Measurements from ENCODE around the gene SERPINB3. TPM values are rescaled to one million over a fixed set of nuclear protein-coding genes. Genes with fewer than 3 reads are reported as not detected.
"Not testable (repeated sequence)": the region's sequence is repeated elsewhere in the genome, so short reads cannot be mapped to it uniquely, and the experiment has no call there.

The SERPINB3 gene
- total and polyA plus RNA-seq, 4 donors: 0.51 TPM; not detected in 3

- Histone ChIP-seq H3K27ac (ENCODE audit: low read depth in 1 of 2, low read length in 2 of 2) (no peak overlapping the region), H3K27me3 (ENCODE audit: control insufficient read depth in 1 of 2, insufficient read depth in 2 of 2, low read length in 1 of 2) (no peaks in the 10 kb centered on the region), H3K36me3 (ENCODE audit: control insufficient read depth in 1 of 2, insufficient read depth in 2 of 2, low read length in 1 of 2) (no peaks in the 10 kb centered on the region), H3K9me3 (ENCODE audit: control insufficient read depth, low read length) (no peaks in the 10 kb centered on the region), H3K4me3 (ENCODE audit: low read length in 2 of 2) (no peak overlapping the region), H3K4me1 (ENCODE audit: control insufficient read depth in 1 of 2, insufficient read depth in 2 of 2, low read length in 2 of 2) (no peaks in the 10 kb centered on the region)
- intact Hi-C loops (cut with DNase I): no loop called here
- ATAC-seq (ENCODE audit: low FRiP score) (no peak), DNase-seq (no peak)
- WGBS, 2 donors: 80 to 81% methylated on average over 1 of the region's 1 CpG
These were observed 2.9 kb upstream of the SERPINB3 start for GRCh38 chr18:63664571-63664970.

- not testable (repeated sequence) for H3K4me1 ChIP-seq (ENCODE audit: control insufficient read depth in 1 of 2, insufficient read depth in 2 of 2, low read length in 2 of 2); ATAC-seq (ENCODE audit: low FRiP score); DNase-seq; H3K27ac ChIP-seq (ENCODE audit: low read depth in 1 of 2, low read length in 2 of 2); H3K36me3 ChIP-seq (ENCODE audit: control insufficient read depth in 1 of 2, insufficient read depth in 2 of 2, low read length in 1 of 2); H3K9me3 ChIP-seq (ENCODE audit: control insufficient read depth, low read length); H3K27me3 ChIP-seq (ENCODE audit: control insufficient read depth in 1 of 2, insufficient read depth in 2 of 2, low read length in 1 of 2); H3K4me3 ChIP-seq (ENCODE audit: low read length in 2 of 2)
- intact Hi-C loops (cut with DNase I): loop anchor here in 1 of 2 donors (10.0 kb wide), 1 partner anchor 56 kb away; no protein-coding TSS in a partner anchor
- WGBS, 2 donors: 82 to 84% methylated on average over 4 of the region's 4 CpGs
These were observed 2.8 kb downstream of the SERPINB3 start for GRCh38 chr18:63658920-63659319.

DNA sequence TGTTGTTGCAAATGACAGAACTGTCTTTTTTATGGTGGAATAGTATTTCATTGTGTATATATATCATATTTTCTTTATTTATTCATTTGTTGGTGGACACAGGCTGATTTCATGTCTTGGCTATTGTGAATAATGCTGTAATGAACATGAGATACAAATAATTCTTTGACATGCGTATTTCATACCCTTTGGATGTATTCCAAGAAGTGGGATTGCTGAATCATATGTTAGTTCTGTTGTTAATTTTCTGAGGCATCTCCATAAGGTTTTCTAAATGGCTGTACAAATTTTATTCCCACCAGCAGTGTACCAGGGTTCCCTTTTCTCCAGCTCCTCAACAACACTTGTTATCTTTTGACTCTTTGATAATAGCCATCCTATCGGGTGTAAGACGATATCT lies 11.4 kb downstream of the SERPINB3 start:
- DNase-seq; H3K4me1 ChIP-seq (ENCODE audit: control insufficient read depth in 1 of 2, insufficient read depth in 2 of 2, low read length in 2 of 2); H3K36me3 ChIP-seq (ENCODE audit: control insufficient read depth in 1 of 2, insufficient read depth in 2 of 2, low read length in 1 of 2); H3K27me3 ChIP-seq (ENCODE audit: control insufficient read depth in 1 of 2, insufficient read depth in 2 of 2, low read length in 1 of 2); H3K27ac ChIP-seq (ENCODE audit: low read depth in 1 of 2, low read length in 2 of 2); H3K9me3 ChIP-seq (ENCODE audit: control insufficient read depth, low read length); ATAC-seq (ENCODE audit: low FRiP score); H3K4me3 ChIP-seq (ENCODE audit: low read length in 2 of 2): not testable (repeated sequence)
- intact Hi-C loops (cut with DNase I): loop anchor here in 1 of 2 donors (10.0 kb wide), 1 partner anchor 65 kb away; no protein-coding TSS in a partner anchor
- 71 to 76% methylated on average over 3 of the region's 3 CpGs for WGBS, 2 donors

- H3K4me3 ChIP-seq (ENCODE audit: low read length in 2 of 2): no peak overlapping the region
- DNase-seq: no peak
- intact Hi-C loops (cut with DNase I): no loop called here
- no peaks in the 10 kb centered on the region for H3K36me3 ChIP-seq (ENCODE audit: control insufficient read depth in 1 of 2, insufficient read depth in 2 of 2, low read length in 1 of 2)
- WGBS, 2 donors: 69 to 74% methylated on average over 7 of the region's 7 CpGs
- no peaks in the 10 kb centered on the region for H3K27me3 ChIP-seq (ENCODE audit: control insufficient read depth in 1 of 2, insufficient read depth in 2 of 2, low read length in 1 of 2)
- ATAC-seq (ENCODE audit: low FRiP score): no peak
- H3K4me1 ChIP-seq (ENCODE audit: control insufficient read depth in 1 of 2, insufficient read depth in 2 of 2, low read length in 2 of 2): no peaks in the 10 kb centered on the region
- H3K27ac ChIP-seq (ENCODE audit: low read depth in 1 of 2, low read length in 2 of 2): no peak overlapping the region
- H3K9me3 ChIP-seq (ENCODE audit: control insufficient read depth, low read length): no peaks in the 10 kb centered on the region
These were observed 13.5 kb downstream of the SERPINB3 start for GRCh38 chr18:63648241-63648640.

GRCh38 chr18:63646936-63647335 lies 14.8 kb downstream of the SERPINB3 start:
- H3K9me3 ChIP-seq (ENCODE audit: control insufficient read depth, low read length): no peaks in the 10 kb centered on the region
- no peak for DNase-seq
- no peak overlapping the region for H3K27ac ChIP-seq (ENCODE audit: low read depth in 1 of 2, low read length in 2 of 2)
- H3K36me3 ChIP-seq (ENCODE audit: control insufficient read depth in 1 of 2, insufficient read depth in 2 of 2, low read length in 1 of 2): no peaks in the 10 kb centered on the region
- H3K4me3 ChIP-seq (ENCODE audit: low read length in 2 of 2): no peak overlapping the region
- no peak for ATAC-seq (ENCODE audit: low FRiP score)
- H3K27me3 ChIP-seq (ENCODE audit: control insufficient read depth in 1 of 2, insufficient read depth in 2 of 2, low read length in 1 of 2): no peaks in the 10 kb centered on the region
- intact Hi-C loops (cut with DNase I): no loop called here
- H3K4me1 ChIP-seq (ENCODE audit: control insufficient read depth in 1 of 2, insufficient read depth in 2 of 2, low read length in 2 of 2): no peaks in the 10 kb centered on the region

GRCh38 chr18:63644694-63645093 lies 17.0 kb downstream of the SERPINB3 start:
- H3K4me1 ChIP-seq (ENCODE audit: control insufficient read depth in 1 of 2, insufficient read depth in 2 of 2, low read length in 2 of 2); H3K9me3 ChIP-seq (ENCODE audit: control insufficient read depth, low read length); H3K36me3 ChIP-seq (ENCODE audit: control insufficient read depth in 1 of 2, insufficient read depth in 2 of 2, low read length in 1 of 2); ATAC-seq (ENCODE audit: low FRiP score); intact Hi-C loops (cut with DNase I); H3K27ac ChIP-seq (ENCODE audit: low read depth in 1 of 2, low read length in 2 of 2); DNase-seq; H3K27me3 ChIP-seq (ENCODE audit: control insufficient read depth in 1 of 2, insufficient read depth in 2 of 2, low read length in 1 of 2); H3K4me3 ChIP-seq (ENCODE audit: low read length in 2 of 2): not testable (repeated sequence)
- WGBS, 2 donors: 89 to 94% methylated on average over 1 of the region's 1 CpG

- H3K36me3 ChIP-seq (ENCODE audit: control insufficient read depth in 1 of 2, insufficient read depth in 2 of 2, low read length in 1 of 2); DNase-seq; H3K9me3 ChIP-seq (ENCODE audit: control insufficient read depth, low read length); ATAC-seq (ENCODE audit: low FRiP score); H3K4me3 ChIP-seq (ENCODE audit: low read length in 2 of 2); H3K27me3 ChIP-seq (ENCODE audit: control insufficient read depth in 1 of 2, insufficient read depth in 2 of 2, low read length in 1 of 2); H3K27ac ChIP-seq (ENCODE audit: low read depth in 1 of 2, low read length in 2 of 2); H3K4me1 ChIP-seq (ENCODE audit: control insufficient read depth in 1 of 2, insufficient read depth in 2 of 2, low read length in 2 of 2); intact Hi-C loops (cut with DNase I): not testable (repeated sequence)
- 75 to 77% methylated on average over 1 of the region's 2 CpGs for WGBS, 2 donors
These were observed 17.6 kb downstream of the SERPINB3 start, which contains the start of gene SERPINB4 for GRCh38 chr18:63644142-63644541. Gene SERPINB4, minus strand, starts transcription at chr18:63644256. Its CDS starts 679 bp downstream, at chr18:63643577.

- H3K4me3 ChIP-seq (ENCODE audit: low read length in 2 of 2); H3K9me3 ChIP-seq (ENCODE audit: control insufficient read depth, low read length); H3K4me1 ChIP-seq (ENCODE audit: control insufficient read depth in 1 of 2, insufficient read depth in 2 of 2, low read length in 2 of 2); ATAC-seq (ENCODE audit: low FRiP score); H3K27me3 ChIP-seq (ENCODE audit: control insufficient read depth in 1 of 2, insufficient read depth in 2 of 2, low read length in 1 of 2); DNase-seq; intact Hi-C loops (cut with DNase I); H3K36me3 ChIP-seq (ENCODE audit: control insufficient read depth in 1 of 2, insufficient read depth in 2 of 2, low read length in 1 of 2); H3K27ac ChIP-seq (ENCODE audit: low read depth in 1 of 2, low read length in 2 of 2): not testable (repeated sequence)
- WGBS, 2 donors: 88% methylated on average over 4 of the region's 4 CpGs
These were observed 18.9 kb downstream of the SERPINB3 start for GRCh38 chr18:63642668-63643356.

DNA sequence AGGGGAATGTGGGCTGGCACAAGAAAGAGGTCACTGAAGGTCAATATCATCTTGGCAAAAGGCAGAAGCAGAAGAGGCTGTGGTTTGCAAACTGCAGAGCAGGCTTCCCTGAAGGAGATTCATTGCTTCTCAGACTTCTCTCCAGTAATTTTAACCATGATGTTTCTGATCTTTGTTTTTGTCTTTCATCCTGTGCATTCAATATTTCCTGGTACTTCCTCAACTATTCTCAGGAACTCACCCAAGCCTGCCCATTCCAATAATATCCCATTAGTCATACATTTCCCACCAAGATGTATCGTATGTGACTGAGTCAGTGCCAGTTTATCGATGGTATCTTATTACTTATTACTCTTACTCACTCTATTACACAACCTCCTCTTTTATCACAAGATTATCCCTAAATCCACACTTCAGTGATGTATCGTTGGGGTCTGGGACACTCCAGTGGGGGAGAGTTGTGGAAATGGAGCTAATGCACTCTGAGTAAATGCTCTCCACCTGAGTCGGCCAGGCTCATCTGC lies 20.5 kb downstream of the SERPINB3 start:
- DNase-seq: not testable (repeated sequence)

More for the DNA sequence above, 20.5 kb downstream of the SERPINB3 start:
- intact Hi-C loops (cut with DNase I); H3K4me3 ChIP-seq (ENCODE audit: low read length in 2 of 2); ATAC-seq (ENCODE audit: low FRiP score); H3K27me3 ChIP-seq (ENCODE audit: control insufficient read depth in 1 of 2, insufficient read depth in 2 of 2, low read length in 1 of 2); H3K9me3 ChIP-seq (ENCODE audit: control insufficient read depth, low read length); H3K27ac ChIP-seq (ENCODE audit: low read depth in 1 of 2, low read length in 2 of 2); H3K36me3 ChIP-seq (ENCODE audit: control insufficient read depth in 1 of 2, insufficient read depth in 2 of 2, low read length in 1 of 2); H3K4me1 ChIP-seq (ENCODE audit: control insufficient read depth in 1 of 2, insufficient read depth in 2 of 2, low read length in 2 of 2): not testable (repeated sequence)
- WGBS, 2 donors: 84% methylated on average over 4 of the region's 4 CpGs

All from aorta (tissue), 5 donors.